CD4-positive, alpha-beta T cell treated with Interleukin-1 beta for 1 hour (primary cell): ENCODE data around the gene MAP1S.
"Not testable (repeated sequence)": the region's sequence is repeated elsewhere in the genome, so short reads cannot be mapped to it uniquely, and the experiment has no call there.

Experiments
- DNase-seq, 2 donors: peaks; one replicate each; pipeline ENCODE4 v3.0.0-alpha.2; 2020 to 2022

MAP1S gene

GRCh38 chr19:17766543-17767131 lies 47.4 kb downstream of the MAP1S start:
- DNase-seq = peak; percentile 34 to 69

GRCh38 chr19:17767559-17767958 lies 48.3 kb downstream of the MAP1S start:
- DNase-seq = no peak

- DNase-seq = no peak
These were observed 51.3 kb downstream of the MAP1S start for GRCh38 chr19:17770613-17771012.

DNA sequence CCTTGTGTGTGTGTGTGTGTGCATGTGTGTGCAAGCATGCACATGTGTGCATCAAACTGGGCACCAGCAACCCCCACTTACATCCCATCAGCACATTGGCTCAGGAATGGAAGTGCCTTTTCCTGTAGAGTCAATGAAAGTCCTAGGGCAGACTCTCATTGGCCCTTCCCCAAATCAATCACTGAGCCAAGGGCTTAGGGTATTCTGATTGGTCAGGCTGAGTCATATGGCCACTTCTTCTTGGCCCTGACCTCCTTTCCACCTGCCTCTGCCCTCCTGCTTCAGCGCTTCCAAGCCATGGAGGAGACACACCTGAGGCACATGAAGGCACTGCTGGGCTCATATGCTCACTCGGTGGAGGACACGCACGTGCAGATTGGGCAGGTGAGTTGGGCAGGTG lies 52.9 kb downstream of the MAP1S start:
- no peak for DNase-seq

DNA sequence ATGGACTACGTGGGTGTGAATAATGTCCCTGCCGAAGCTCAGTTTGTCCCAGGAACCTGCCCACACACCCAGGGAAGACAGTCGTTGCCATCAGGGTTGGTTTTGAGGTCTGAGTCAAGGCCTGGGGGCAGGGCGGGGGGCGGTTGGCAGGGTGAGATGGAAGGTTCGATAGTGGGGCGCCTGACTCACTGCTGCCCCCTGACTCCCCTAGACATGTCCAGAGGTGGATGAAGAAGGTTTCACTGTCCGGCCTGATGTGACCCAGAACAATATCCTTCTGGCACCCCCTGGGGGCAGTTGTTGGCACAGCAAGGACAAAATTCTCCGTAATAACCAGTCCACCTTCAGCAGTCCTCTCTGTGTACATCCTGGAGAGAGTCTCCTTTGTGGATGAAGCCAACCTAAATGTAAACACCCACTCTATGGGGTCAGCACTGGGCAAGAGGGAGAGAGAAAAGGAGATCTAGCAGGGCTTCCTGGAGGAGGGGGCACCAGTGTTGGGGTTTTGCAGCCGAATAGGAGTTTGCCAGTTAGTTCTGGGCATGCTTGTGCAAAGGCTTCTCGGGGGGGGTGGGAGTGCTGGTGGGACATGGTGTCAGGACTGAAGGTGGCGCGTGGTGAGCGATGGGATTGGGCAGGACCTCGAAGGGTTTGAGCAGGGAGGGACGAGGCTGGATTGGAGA lies 56.1 kb downstream of the MAP1S start:
- DNase-seq = peak; percentile 30 to 48

DNA sequence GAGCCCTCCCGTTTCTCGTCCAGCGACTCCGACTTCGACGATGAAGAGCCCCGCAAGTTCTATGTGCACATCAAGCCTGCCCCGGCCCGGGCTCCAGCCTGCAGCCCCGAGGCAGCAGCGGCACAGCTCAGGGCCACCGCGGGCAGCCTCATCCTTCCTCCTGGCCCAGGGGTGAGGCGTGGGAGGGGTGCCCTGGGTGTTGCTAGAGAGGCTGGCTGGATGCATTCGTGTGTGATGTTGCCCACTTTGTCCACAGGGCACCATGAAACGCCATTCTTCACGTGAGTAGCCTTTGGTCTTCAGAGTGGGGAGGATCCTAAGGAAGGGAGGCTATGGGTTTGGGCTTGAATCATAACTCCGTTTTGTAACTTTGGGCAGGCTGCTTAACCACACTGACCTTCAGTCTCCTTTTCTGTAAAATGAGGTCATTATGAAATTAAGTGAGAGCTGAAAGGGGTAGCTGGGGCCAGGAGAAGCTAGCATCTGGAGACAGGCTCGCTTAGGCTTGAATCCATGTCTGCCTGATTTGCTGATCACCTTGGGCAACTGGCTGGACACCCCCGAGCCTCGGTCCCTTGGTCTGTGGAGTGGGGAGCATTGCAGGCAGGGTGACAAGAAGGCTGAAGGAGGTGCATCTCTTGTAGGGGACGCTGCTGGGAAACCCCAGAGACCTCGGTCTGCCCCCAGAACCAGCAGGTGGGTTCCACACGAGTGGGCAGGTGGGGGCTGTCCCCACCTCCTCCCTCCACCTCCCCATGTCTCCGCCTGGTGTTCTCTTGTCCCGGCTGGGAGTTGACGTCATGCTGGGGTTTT lies 56.9 kb downstream of the MAP1S start:
- peak in 1 of 2 donors; percentile 86 for DNase-seq

- DNase-seq = not testable (repeated sequence)
These were observed 58.6 kb downstream of the MAP1S start for GRCh38 chr19:17777840-17778239.

- DNase-seq = peak; percentile 48 to 71
These were observed 59.1 kb downstream of the MAP1S start for GRCh38 chr19:17778251-17778967.

DNA sequence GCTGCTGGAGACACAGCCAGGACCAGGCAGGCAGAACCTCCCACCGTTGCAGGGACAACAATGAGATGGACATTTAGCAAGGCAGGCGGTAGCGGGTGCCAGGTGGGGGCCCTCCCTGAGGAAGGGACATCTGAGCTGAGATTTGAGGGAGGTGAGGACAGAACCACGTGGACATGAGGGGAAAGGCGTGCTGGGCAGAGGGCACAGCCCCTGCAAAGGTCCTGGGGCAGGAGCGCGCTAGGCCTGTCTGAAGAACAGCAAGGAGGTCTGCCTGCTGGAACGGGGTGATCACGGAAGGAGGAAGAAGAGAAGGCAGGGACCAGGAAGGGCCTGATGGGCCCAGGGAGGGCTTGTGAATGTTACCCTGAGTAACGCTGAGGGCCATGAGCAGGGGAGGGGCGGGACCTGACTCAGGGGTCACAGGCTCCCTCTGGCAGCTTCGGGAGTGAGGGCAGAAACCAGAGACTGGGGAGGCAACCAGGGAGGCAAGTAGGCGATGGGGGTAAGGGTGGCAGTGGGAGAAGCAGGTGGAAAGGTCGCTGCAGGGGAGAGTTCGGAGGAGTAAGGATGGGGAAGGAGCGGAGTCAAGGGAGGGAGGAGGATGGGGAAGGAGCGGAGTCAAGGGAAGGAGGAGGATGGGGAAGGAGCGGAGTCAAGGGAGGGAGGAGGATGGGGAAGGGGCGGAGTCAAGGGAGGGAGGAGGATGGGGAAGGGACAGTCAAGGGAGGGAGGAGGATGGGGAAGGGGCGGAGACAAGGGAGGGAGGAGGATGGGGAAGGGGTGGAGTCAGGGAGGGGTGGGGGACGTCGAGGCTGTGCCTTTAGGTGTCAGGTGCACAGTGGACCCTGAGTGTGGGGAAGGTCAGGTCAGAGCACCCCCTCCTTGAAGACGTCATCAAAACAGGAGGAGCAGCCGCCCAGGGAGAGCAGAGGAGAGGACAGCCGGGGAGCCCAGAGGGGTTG lies 60.0 kb downstream of the MAP1S start:
- peak in 1 of 2 donors; percentile 53 for DNase-seq

- no peak for DNase-seq
These were observed 61.5 kb downstream of the MAP1S start for GRCh38 chr19:17780781-17781180.

- not testable (repeated sequence) for DNase-seq
These were observed 64.4 kb downstream of the MAP1S start for GRCh38 chr19:17783721-17784120.
